Measurements from ENCODE around the gene GARRE1. TPM values are rescaled to one million over a fixed set of nuclear protein-coding genes. Genes with fewer than 3 reads are reported as not detected.

The GARRE1 gene
- total RNA-seq, 1 donor from 2014 or later = 20.1 TPM

DNA sequence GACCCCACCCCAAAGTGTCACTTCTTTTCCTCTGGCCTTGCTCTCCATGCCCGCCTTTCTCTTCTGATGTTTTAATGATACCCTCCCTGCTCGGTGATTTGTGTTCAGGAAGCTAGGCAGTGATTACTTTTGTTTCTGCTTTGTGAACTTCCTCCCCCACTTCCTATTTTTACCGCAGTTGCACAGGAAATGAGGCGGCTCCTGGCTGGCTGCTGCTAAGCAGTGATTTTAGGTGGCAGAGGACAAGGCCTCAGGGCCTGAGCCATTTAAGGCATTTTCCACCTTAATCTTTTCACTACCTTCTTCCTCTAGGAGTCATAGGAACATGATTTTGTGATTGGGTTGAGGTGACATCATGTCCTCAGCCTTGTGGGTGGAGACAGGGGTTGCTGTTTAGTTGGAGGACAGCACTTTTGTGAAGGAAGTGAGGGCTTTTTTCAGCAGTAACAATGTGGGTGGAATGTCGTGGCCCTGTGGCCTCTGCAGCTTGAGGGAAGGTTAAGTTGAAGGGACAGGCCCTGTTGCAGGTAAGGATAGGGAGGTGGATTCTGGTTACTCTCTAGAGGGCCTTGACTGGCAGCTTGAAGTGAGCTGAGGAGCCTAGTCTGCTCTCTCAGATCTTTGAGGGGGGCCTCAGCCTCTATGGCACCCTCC lies 15.7 kb downstream of the GARRE1 start:
- Histone ChIP-seq H3K27ac (ENCODE audit: low read depth, low read length) (peak overlapping the region; percentile 77), H3K27me3 (ENCODE audit: insufficient read depth, low read length) (no peaks in the 10 kb centered on the region), H3K4me3 (ENCODE audit: insufficient read depth, low read depth, low read length) (peak overlapping the region; percentile 11), H3K79me2 (ENCODE audit: insufficient read depth, low read length) (peaks cover 79% of the 10 kb centered on the region), H3K4me1 (ENCODE audit: insufficient read depth, low read length) (peaks cover 38% of the 10 kb centered on the region), H3K9ac (ENCODE audit: low read length) (peak overlapping the region; percentile 67), H4K20me1 (ENCODE audit: insufficient read depth, low read length) (no peaks in the 10 kb centered on the region), H3K36me3 (ENCODE audit: insufficient read depth, low read length) (peaks cover 3% of the 10 kb centered on the region), H3K4me2 (ENCODE audit: low read length) (peak overlapping the region; percentile 77), H2AFZ (ENCODE audit: low read depth, low read length) (peak overlapping the region; percentile 38), H3K9me3 (ENCODE audit: insufficient read depth, low read depth, low read length) (no peaks in the 10 kb centered on the region)
- Mint-ChIP-seq H3K9me3 (ENCODE audit: unreplicated experiment) (no peaks in the 10 kb centered on the region), H3K27ac (ENCODE audit: unreplicated experiment) (peak overlapping the region; percentile 94), H3K36me3 (ENCODE audit: low read depth, unreplicated experiment) (peaks cover 5% of the 10 kb centered on the region), H3K4me3 (ENCODE audit: unreplicated experiment) (no peak overlapping the region), H3K4me1 (ENCODE audit: low read depth, unreplicated experiment) (peaks cover 34% of the 10 kb centered on the region), H3K27me3 (ENCODE audit: low read depth, unreplicated experiment) (no peaks in the 10 kb centered on the region)
- peak; percentile 77 for DNase-seq (ENCODE audit: low read depth)
- no peak for TF ChIP-seq CTCF (IDR thresholded peaks at IDR 0.05; ENCODE audit: insufficient read depth, low read depth, low read length)
- TF ChIP-seq EZH2 (IDR thresholded peaks at IDR 0.05; ENCODE audit: insufficient read depth, low read length) = no peak
- FAIRE-seq = peak; percentile 37

- Histone ChIP-seq H3K4me1 (ENCODE audit: insufficient read depth, low read length) (peaks cover 47% of the 10 kb centered on the region), H3K4me2 (ENCODE audit: low read length) (no peak overlapping the region), H3K36me3 (ENCODE audit: insufficient read depth, low read length) (no peaks in the 10 kb centered on the region), H3K27ac (ENCODE audit: low read depth, low read length) (peak overlapping the region; percentile 96), H3K79me2 (ENCODE audit: insufficient read depth, low read length) (peaks cover 75% of the 10 kb centered on the region), H2AFZ (ENCODE audit: low read depth, low read length) (no peak overlapping the region), H3K27me3 (ENCODE audit: insufficient read depth, low read length) (no peaks in the 10 kb centered on the region), H3K9ac (ENCODE audit: low read length) (peak overlapping the region; percentile 17), H3K4me3 (ENCODE audit: insufficient read depth, low read depth, low read length) (no peak overlapping the region), H3K9me3 (ENCODE audit: insufficient read depth, low read depth, low read length) (no peaks in the 10 kb centered on the region), H4K20me1 (ENCODE audit: insufficient read depth, low read length) (no peaks in the 10 kb centered on the region)
- no peaks in the 10 kb centered on the region for H3K27me3 Mint-ChIP-seq (ENCODE audit: low read depth, unreplicated experiment)
- no peak for DNase-seq (ENCODE audit: low read depth)
- H3K4me3 Mint-ChIP-seq (ENCODE audit: unreplicated experiment) = no peak overlapping the region
- H3K36me3 Mint-ChIP-seq (ENCODE audit: low read depth, unreplicated experiment) = peaks cover 5% of the 10 kb centered on the region
- no peak for FAIRE-seq
- H3K27ac Mint-ChIP-seq (ENCODE audit: unreplicated experiment) = no peak overlapping the region
- H3K4me1 Mint-ChIP-seq (ENCODE audit: low read depth, unreplicated experiment) = peaks cover 39% of the 10 kb centered on the region
- no peak for TF ChIP-seq CTCF (IDR thresholded peaks at IDR 0.05; ENCODE audit: insufficient read depth, low read depth, low read length)
- no peak for TF ChIP-seq EZH2 (IDR thresholded peaks at IDR 0.05; ENCODE audit: insufficient read depth, low read length)
- no peaks in the 10 kb centered on the region for H3K9me3 Mint-ChIP-seq (ENCODE audit: unreplicated experiment)
These were observed 18.8 kb downstream of the GARRE1 start for GRCh38 chr19:34273121-34273520.

- FAIRE-seq (peak; percentile 17), DNase-seq (ENCODE audit: low read depth) (peak; percentile 64)
- peak overlapping the region; percentile 75 for H3K27ac Mint-ChIP-seq (ENCODE audit: unreplicated experiment)
- H3K36me3 Mint-ChIP-seq (ENCODE audit: low read depth, unreplicated experiment) = peaks cover 4% of the 10 kb centered on the region
- H4K20me1 ChIP-seq (ENCODE audit: insufficient read depth, low read length) = no peaks in the 10 kb centered on the region
- peak overlapping the region; percentile 96 for H3K27ac ChIP-seq (ENCODE audit: low read depth, low read length)
- peak overlapping the region; percentile 37 for H3K4me3 ChIP-seq (ENCODE audit: insufficient read depth, low read depth, low read length)
- no peaks in the 10 kb centered on the region for H3K36me3 ChIP-seq (ENCODE audit: insufficient read depth, low read length)
- H3K79me2 ChIP-seq (ENCODE audit: insufficient read depth, low read length) = peaks cover 75% of the 10 kb centered on the region
- H3K4me1 Mint-ChIP-seq (ENCODE audit: low read depth, unreplicated experiment) = peaks cover 32% of the 10 kb centered on the region
- no peaks in the 10 kb centered on the region for H3K9me3 ChIP-seq (ENCODE audit: insufficient read depth, low read depth, low read length)
- no peaks in the 10 kb centered on the region for H3K27me3 ChIP-seq (ENCODE audit: insufficient read depth, low read length)
- no peaks in the 10 kb centered on the region for H3K9me3 Mint-ChIP-seq (ENCODE audit: unreplicated experiment)
- TF ChIP-seq CTCF (IDR thresholded peaks at IDR 0.05; ENCODE audit: insufficient read depth, low read depth, low read length) = no peak
- TF ChIP-seq EZH2 (IDR thresholded peaks at IDR 0.05; ENCODE audit: insufficient read depth, low read length) = no peak
- H3K4me1 ChIP-seq (ENCODE audit: insufficient read depth, low read length) = peaks cover 43% of the 10 kb centered on the region
- peak overlapping the region; percentile 8 for H2AFZ ChIP-seq (ENCODE audit: low read depth, low read length)
- H3K27me3 Mint-ChIP-seq (ENCODE audit: low read depth, unreplicated experiment) = no peaks in the 10 kb centered on the region
- peak overlapping the region; percentile 83 for H3K9ac ChIP-seq (ENCODE audit: low read length)
- H3K4me3 Mint-ChIP-seq (ENCODE audit: unreplicated experiment) = peak overlapping the region; percentile 60
- H3K4me2 ChIP-seq (ENCODE audit: low read length) = peak overlapping the region; percentile 84
These were observed 20.0 kb downstream of the GARRE1 start for GRCh38 chr19:34274284-34274826.
